ENCODE results near the gene ZNF276.
"Not testable (repeated sequence)": the region's sequence is repeated elsewhere in the genome, so short reads cannot be mapped to it uniquely, and the experiment has no call there.

Gene ZNF276

GRCh38 chr16:89738538-89739317 lies 17.4 kb downstream of the ZNF276 start:
- no peak for DNase-seq (ENCODE audit: low read depth)

- DNase-seq (ENCODE audit: low read depth) = no peak
Observed at GRCh38 chr16:89739383-89739782, 18.0 kb downstream of the ZNF276 start.

GRCh38 chr16:89741342-89742014 lies 20.1 kb downstream of the ZNF276 start:
- no peak for DNase-seq (ENCODE audit: low read depth)

- DNase-seq (ENCODE audit: low read depth) = no peak
Observed at GRCh38 chr16:89742948-89743347, 21.6 kb downstream of the ZNF276 start.

GRCh38 chr16:89744813-89745212 lies 23.5 kb downstream of the ZNF276 start:
- DNase-seq (ENCODE audit: low read depth) = no peak

- no peak for DNase-seq (ENCODE audit: low read depth)
Observed at GRCh38 chr16:89746043-89746442, 24.7 kb downstream of the ZNF276 start.

- no peak for DNase-seq (ENCODE audit: low read depth)
Observed at GRCh38 chr16:89748076-89748475, 26.7 kb downstream of the ZNF276 start.

- no peak for DNase-seq (ENCODE audit: low read depth)
Observed at GRCh38 chr16:89748921-89749320, 27.6 kb downstream of the ZNF276 start.

- no peak for DNase-seq (ENCODE audit: low read depth)
Observed at GRCh38 chr16:89749637-89750036, 28.3 kb downstream of the ZNF276 start.

- no peak for DNase-seq (ENCODE audit: low read depth)
Observed at GRCh38 chr16:89759746-89760340, 38.5 kb downstream of the ZNF276 start.

- no peak for DNase-seq (ENCODE audit: low read depth)
Observed at GRCh38 chr16:89761304-89761922, 40.1 kb downstream of the ZNF276 start.

- no peak for DNase-seq (ENCODE audit: low read depth)
Observed at GRCh38 chr16:89764711-89765201, 43.4 kb downstream of the ZNF276 start.

- DNase-seq (ENCODE audit: low read depth) = no peak
Observed at GRCh38 chr16:89765292-89765830, 44.0 kb downstream of the ZNF276 start.

GRCh38 chr16:89770367-89770766 lies 49.0 kb downstream of the ZNF276 start:
- DNase-seq (ENCODE audit: low read depth) = no peak

GRCh38 chr16:89775223-89775622 lies 53.9 kb downstream of the ZNF276 start:
- DNase-seq (ENCODE audit: low read depth) = no peak

- not testable (repeated sequence) for DNase-seq (ENCODE audit: low read depth)
Observed at GRCh38 chr16:89778211-89778610, 56.9 kb downstream of the ZNF276 start.

GRCh38 chr16:89779231-89779908 lies 58.0 kb downstream of the ZNF276 start:
- DNase-seq (ENCODE audit: low read depth) = no peak

GRCh38 chr16:89779909-89780305 lies 58.6 kb downstream of the ZNF276 start:
- no peak for DNase-seq (ENCODE audit: low read depth)

GRCh38 chr16:89782489-89782888 lies 61.2 kb downstream of the ZNF276 start:
- DNase-seq (ENCODE audit: low read depth) = no peak

- DNase-seq (ENCODE audit: low read depth) = not testable (repeated sequence)
Observed at GRCh38 chr16:89783952-89784351, 62.6 kb downstream of the ZNF276 start.

GRCh38 chr16:89784406-89784805 lies 63.1 kb downstream of the ZNF276 start:
- DNase-seq (ENCODE audit: low read depth) = no peak
